Spleen (tissue), 11 donors: Measurements from ENCODE around the gene PSIP1. TPM values are rescaled to one million over a fixed set of nuclear protein-coding genes. Genes with fewer than 3 reads are reported as not detected.

Experiments used
- DNase-seq: peaks from one replicate; pipeline ENCODE4 v3.0.0-alpha.2; 2020
- H3K27ac ChIP-seq, 8 donors: fragments of 200-600 bp; sonication (generic) in 7 of 8; 1 replicate in 4 of 8; 2 replicates in 4 of 8; pipeline versions ENCODE4 v1.5.0 to v1.8.0; 2016 to 2021; ENCODE audit warnings: inconsistent platforms in 4 of 8, mild to moderate bottlenecking in 4 of 8, moderate library complexity in 1 of 8
- H3K27me3 ChIP-seq, 7 donors: fragments of 200-600 bp; sonication (generic) in 6 of 7; replicated peaks in 1 of 7; 1 replicate in 4 of 7; 2 replicates in 3 of 7; pipeline versions ENCODE4 v1.5.0 to v1.8.0; 2016 to 2021; ENCODE audit warnings: inconsistent platforms in 3 of 7, mild to moderate bottlenecking in 1 of 7
- H3K36me3 ChIP-seq, 6 donors: fragments of 200-600 bp; sonication (generic) in 5 of 6; 1 replicate in 4 of 6; 2 replicates in 2 of 6; pipeline versions ENCODE4 v1.5.0 to v1.8.0; 2016 to 2021; ENCODE audit warnings: inconsistent platforms in 2 of 6
- H3K4me1 ChIP-seq, 6 donors: fragments of 200-600 bp; sonication (generic) in 5 of 6; 1 replicate in 3 of 6; 2 replicates in 3 of 6; pipeline versions ENCODE4 v1.5.0 to v1.8.0; 2016 to 2021; ENCODE audit warnings: inconsistent platforms in 3 of 6
- H3K4me3 ChIP-seq, 8 donors: fragments of 200-600 bp; sonication (generic) in 7 of 8; 1 replicate in 4 of 8; 2 replicates in 4 of 8; pipeline versions ENCODE4 v1.5.0 to v1.8.0; 2016 to 2021; ENCODE audit warnings: inconsistent platforms in 4 of 8, mild to moderate bottlenecking in 4 of 8, moderate library complexity in 2 of 8
- H3K9me3 ChIP-seq, 8 donors: fragments of 200-600 bp; sonication (generic) in 7 of 8; 1 replicate in 4 of 8; 2 replicates in 4 of 8; pipeline versions ENCODE4 v1.5.0 to v1.8.0; 2016 to 2021; ENCODE audit warnings: inconsistent platforms in 4 of 8
- CTCF ChIP-seq, 11 experiments: fragments of 200-600 bp in 7 of 11; fragments of 450-650 bp in 4 of 11; sonication (generic) in 4 of 11; IDR thresholded peaks in 8 of 11; conservative IDR thresholded peaks in 3 of 11; 1 replicate in 7 of 11; 2 replicates in 4 of 11; pipeline versions ENCODE4 v1.4.0 to v1.8.0; 2016 to 2021; ENCODE audit warnings: antibody characterized with exemption in 11 of 11, inconsistent platforms in 4 of 11, mild to moderate bottlenecking in 1 of 11
- POLR2A ChIP-seq, 3 donors: fragments of 450-650 bp; IDR thresholded peaks; one replicate each; pipeline ENCODE4 v1.5.1; 2017; ENCODE audit warnings: antibody characterized with exemption in 3 of 3, mild to moderate bottlenecking in 1 of 3
- POLR2AphosphoS5 ChIP-seq, 3 donors: sonication (generic); formaldehyde crosslinking; IDR thresholded peaks; one replicate each; pipeline ENCODE4 v1.5.1; 2017; ENCODE audit warnings: antibody characterized with exemption in 3 of 3
- WGBS, 5 donors: extraction: QIAGEN DNeasy Blood & Tissue Kit in 3 of 5; methylation state at CpG; one replicate each; pipeline versions ENCODE4 v1.1.5 to v1.1.7; 2013 to 2018; 5-methylcytosine and 5-hydroxymethylcytosine counted together
- intact Hi-C: fragments of 100-400 bp; cut with DNase I; formaldehyde crosslinking; loops from one replicate; pipeline ENCODE4 v1.15.0; 2023; ENCODE audit warnings: low total_unique reads
- polyA plus RNA-seq, 3 donors: library from polyadenylated mRNA; stranded (reverse); fragments of 200-250 nt; gene quantifications; one replicate each; pipeline ENCODE4 v1.2.1, GENCODE V29; 2013
- total RNA-seq, 7 donors: library from RNA; depleted of rRNA in 3 of 7; stranded (reverse); fragments of >200 nt in 3 of 7; fragmentation: NEBNext Ultra II Directional in 4 of 7; extraction: Animal tissue kit (Norgen Biotek cat#: 25700) in 4 of 7; gene quantifications; one replicate each; pipeline versions ENCODE4 v1.1.0 to v1.2.1, GENCODE V29; 2016 to 2021
- donor health status: healthy with polysubstance abuse.
- donor health status: DM: no; HTN: no; CAD: no; lungs with moderate emphysema.
- donor health status: DM: no; HTN: no; CAD: no.
- donor health status: Bipolar disorder and iron deficiency.
- donor health status: healthy.
- donor health status: DM: no; HTN: no; CAD: no.
- donor health status: DM: yes; HTN: yes; CAD: no.

Gene PSIP1
- total and polyA plus RNA-seq, 10 donors, result 38.1 to 121 (median 57.4) TPM

GRCh38 chr9:15505921-15506320 lies 4.8 kb downstream of the PSIP1 start:
- intact Hi-C loops, result loop anchor here (10.0 kb wide), 1 partner anchor 81 kb away; the partner anchor contains the start of gene SNAPC3
- H3K36me3 ChIP-seq, result peaks cover 3 to 80% (median 30%) of the 10 kb centered on the region in 6 donors
- H3K4me1 ChIP-seq, result peaks cover 4 to 90% (median 35%) of the 10 kb centered on the region in 6 donors
- no peaks in the 10 kb centered on the region for H3K9me3 ChIP-seq
- TF ChIP-seq CTCF (IDR thresholded peaks at IDR 0.05 in 8 of 11, conservative IDR thresholded peaks at IDR 0.05 in 3 of 11) (no peak), POLR2AphosphoS5 (IDR thresholded peaks at IDR 0.05) (no peak), POLR2A (IDR thresholded peaks at IDR 0.05) (no peak)
- no peak for DNase-seq
- no peak overlapping the region for H3K4me3 ChIP-seq
- no peaks in the 10 kb centered on the region for H3K27me3 ChIP-seq
- no peak overlapping the region for H3K27ac ChIP-seq
- 67 to 76% (median 71%) methylated on average over 3 of the region's 3 CpGs for WGBS, 5 donors

DNA sequence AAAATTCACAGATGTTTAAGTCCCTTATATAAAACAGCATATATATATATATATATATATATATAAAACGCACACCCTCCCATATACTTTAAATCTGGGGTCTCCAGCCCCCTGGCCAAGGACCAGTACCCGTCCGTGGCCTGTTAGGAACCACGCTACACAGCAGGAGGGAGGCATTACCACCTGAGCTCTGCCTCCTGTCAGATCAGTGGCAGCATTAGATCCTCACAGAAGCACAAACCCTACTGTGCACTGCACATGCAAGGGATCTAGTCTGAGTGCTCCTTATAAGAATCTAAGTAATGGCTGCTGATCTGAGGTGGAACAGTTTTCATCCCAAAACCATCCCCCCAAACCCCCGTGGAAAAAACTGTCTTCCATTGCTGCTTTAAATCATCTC lies 9.0 kb downstream of the PSIP1 start:
- Histone ChIP-seq H3K27ac (no peak overlapping the region), H3K27me3 (no peaks in the 10 kb centered on the region), H3K4me1 (peaks cover 0 to 85% (median 15%) of the 10 kb centered on the region in 6 donors), H3K4me3 (no peak overlapping the region), H3K36me3 (peaks cover 3 to 96% (median 25%) of the 10 kb centered on the region in 6 donors), H3K9me3 (no peaks in the 10 kb centered on the region)
- no peak for DNase-seq
- 89 to 96% (median 93%) methylated on average over 5 of the region's 5 CpGs for WGBS, 5 donors
- intact Hi-C loops, result loop anchor here (10.0 kb wide), 1 partner anchor 77 kb away; the partner anchor contains the start of gene SNAPC3
- TF ChIP-seq CTCF (IDR thresholded peaks at IDR 0.05 in 8 of 11, conservative IDR thresholded peaks at IDR 0.05 in 3 of 11) (no peak), POLR2AphosphoS5 (IDR thresholded peaks at IDR 0.05) (no peak), POLR2A (IDR thresholded peaks at IDR 0.05) (no peak)

- peaks cover 2 to 93% (median 19%) of the 10 kb centered on the region in 6 donors for H3K36me3 ChIP-seq
- no peak for DNase-seq
- TF ChIP-seq POLR2AphosphoS5 (IDR thresholded peaks at IDR 0.05) (no peak), CTCF (IDR thresholded peaks at IDR 0.05 in 8 of 11, conservative IDR thresholded peaks at IDR 0.05 in 3 of 11) (no peak), POLR2A (IDR thresholded peaks at IDR 0.05) (no peak)
- no peaks in the 10 kb centered on the region for H3K27me3 ChIP-seq
- no peak overlapping the region for H3K27ac ChIP-seq
- no peaks in the 10 kb centered on the region for H3K9me3 ChIP-seq
- WGBS, 5 donors, result 53 to 75% (median 71%) methylated on average over 6 of the region's 6 CpGs
- H3K4me3 ChIP-seq, result no peak overlapping the region
- H3K4me1 ChIP-seq, result peaks cover 0 to 80% (median 12%) of the 10 kb centered on the region in 6 donors
- intact Hi-C loops, result loop anchor here (10.0 kb wide), 1 partner anchor 76 kb away; the partner anchor contains the start of gene SNAPC3
Observed at GRCh38 chr9:15501179-15501578, 9.6 kb downstream of the PSIP1 start.

- Histone ChIP-seq H3K27me3 (no peaks in the 10 kb centered on the region), H3K36me3 (peaks cover 0 to 73% (median 8%) of the 10 kb centered on the region in 6 donors), H3K4me3 (no peak overlapping the region), H3K27ac (no peak overlapping the region), H3K9me3 (no peaks in the 10 kb centered on the region), H3K4me1 (peaks cover 0 to 70% (median 9%) of the 10 kb centered on the region in 6 donors)
- intact Hi-C loops, result no loop called here
- DNase-seq, result no peak
- TF ChIP-seq POLR2A (IDR thresholded peaks at IDR 0.05) (no peak), POLR2AphosphoS5 (IDR thresholded peaks at IDR 0.05) (no peak), CTCF (IDR thresholded peaks at IDR 0.05 in 8 of 11, conservative IDR thresholded peaks at IDR 0.05 in 3 of 11) (no peak)
- WGBS, 5 donors, result 53 to 65% (median 61%) methylated on average over 2 of the region's 2 CpGs
Observed at GRCh38 chr9:15499139-15499538, 11.6 kb downstream of the PSIP1 start.
